CD4-positive, alpha-beta T cell treated with Interleukin-4 for 1 hour (primary cell): Measurements from ENCODE around the gene CACNA2D2.

ENCODE experiments used
- DNase-seq, 2 donors: peaks; one replicate each; pipeline ENCODE4 v3.0.0-alpha.2; 2020 to 2022

Gene CACNA2D2

GRCh38 chr3:50340448-50341329 lies 162.7 kb downstream of the CACNA2D2 start, which contains the start of gene RASSF1:
Gene RASSF1, minus strand, starts transcription at chr3:50340836. Its CDS starts 31 bp downstream, at chr3:50340805.
- DNase-seq, result peak; percentile 72 to 77

GRCh38 chr3:50340147-50340447 lies 163.3 kb downstream of the CACNA2D2 start:
- no peak for DNase-seq

GRCh38 chr3:50339485-50340146 lies 163.8 kb downstream of the CACNA2D2 start:
- DNase-seq, result no peak

GRCh38 chr3:50338965-50339364 lies 164.5 kb downstream of the CACNA2D2 start:
- no peak for DNase-seq

- peak; percentile 95 to 97 for DNase-seq
Observed at GRCh38 chr3:50337175-50337861, 166.1 kb downstream of the CACNA2D2 start.

- no peak for DNase-seq
Observed at GRCh38 chr3:50336452-50337174, 166.8 kb downstream of the CACNA2D2 start.

- DNase-seq, result no peak
Observed at GRCh38 chr3:50334339-50335075, 168.9 kb downstream of the CACNA2D2 start.

GRCh38 chr3:50333744-50334328 lies 169.6 kb downstream of the CACNA2D2 start:
- peak in 1 of 2 donors; percentile 34 for DNase-seq

GRCh38 chr3:50331364-50331907 lies 172.0 kb downstream of the CACNA2D2 start:
- no peak for DNase-seq

- DNase-seq, result no peak
Observed at GRCh38 chr3:50330330-50330729, 173.1 kb downstream of the CACNA2D2 start.

GRCh38 chr3:50327943-50328691 lies 175.3 kb downstream of the CACNA2D2 start, which contains the start of gene TUSC2:
Gene TUSC2, minus strand, starts transcription at chr3:50328223. Its CDS starts 124 bp downstream, at chr3:50328099.
- DNase-seq, result peak; percentile 95 to 96

GRCh38 chr3:50327129-50327528 lies 176.3 kb downstream of the CACNA2D2 start:
- no peak for DNase-seq

- DNase-seq, result no peak
Observed at GRCh38 chr3:50326182-50326541, 177.3 kb downstream of the CACNA2D2 start.

- DNase-seq, result no peak
Observed at GRCh38 chr3:50325497-50326181, 177.8 kb downstream of the CACNA2D2 start.

GRCh38 chr3:50325113-50325480 lies 178.3 kb downstream of the CACNA2D2 start:
- DNase-seq, result no peak

GRCh38 chr3:50324351-50325112 lies 178.9 kb downstream of the CACNA2D2 start:
- peak; percentile 68 to 70 for DNase-seq

- no peak for DNase-seq
Observed at GRCh38 chr3:50323614-50324199, 179.7 kb downstream of the CACNA2D2 start.

GRCh38 chr3:50323092-50323600 lies 180.3 kb downstream of the CACNA2D2 start:
- no peak for DNase-seq
